GM21737 (cell line): ENCODE data around the gene ZC3H10.
"Not testable (repeated sequence)": the region's sequence is repeated elsewhere in the genome, so short reads cannot be mapped to it uniquely, and the experiment has no call there.

Experiments
- ATAC-seq: cut with Tn5 transposase; IDR thresholded peaks from one replicate; pipeline ENCODE4 v1.9.1; 2021; ENCODE audit warnings: mild to moderate bottlenecking, moderate library complexity; ENCODE audit not compliant: unreplicated experiment

ZC3H10 gene

DNA sequence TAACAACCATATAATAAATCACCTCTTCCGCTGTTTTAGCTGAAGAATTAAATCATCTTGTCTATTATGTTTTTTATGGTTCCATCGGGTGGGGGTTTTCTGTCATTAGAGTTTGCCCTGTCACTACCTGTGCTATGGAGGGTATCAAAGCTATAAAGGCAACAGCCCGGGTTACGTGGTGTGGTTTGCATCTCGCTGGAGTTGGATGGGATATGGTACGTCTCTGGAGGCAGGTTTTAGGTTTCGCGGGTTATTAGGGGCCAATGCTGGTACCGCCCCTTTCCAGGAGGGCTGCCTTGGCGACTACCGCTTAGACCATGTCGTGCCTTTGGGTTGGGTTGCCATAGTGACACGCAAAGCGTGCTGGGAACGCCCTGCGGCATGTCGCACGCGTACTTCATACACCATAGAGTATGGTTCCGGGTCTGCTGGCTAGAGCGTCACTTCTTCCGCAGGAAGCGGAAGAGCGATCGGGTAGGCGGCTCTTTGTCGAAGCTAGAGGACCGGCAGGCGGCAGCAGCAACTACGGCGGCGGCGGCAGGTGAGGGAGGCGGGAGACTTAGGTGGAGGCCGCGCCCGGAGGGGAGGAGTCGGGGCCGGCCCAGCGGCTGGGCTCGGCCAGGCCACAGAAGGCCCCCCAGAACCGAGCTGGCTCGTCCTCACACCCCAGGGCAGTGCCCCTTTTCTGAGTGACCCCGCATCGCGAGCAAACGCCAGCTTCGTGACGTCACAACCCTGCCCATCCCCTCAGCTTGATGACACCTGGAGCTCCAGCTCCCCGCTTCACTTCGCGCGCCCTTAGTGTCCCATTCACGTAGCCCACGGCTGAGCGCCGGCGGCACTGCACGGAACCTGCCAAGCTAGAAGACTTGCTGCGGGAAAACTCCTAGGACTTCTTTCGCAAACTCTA, at the start of gene ZC3H10:
ZC3H10 (plus strand) TSS at position 489 of the 910 bp plus-strand sequence. CDS start 2,297 bp downstream, outside the sequence.
- peak; percentile 82 for ATAC-seq

GRCh38 chr12:56071648-56072047, 46.4 kb upstream of the ZC3H10 start:
- ATAC-seq, result no peak

DNA sequence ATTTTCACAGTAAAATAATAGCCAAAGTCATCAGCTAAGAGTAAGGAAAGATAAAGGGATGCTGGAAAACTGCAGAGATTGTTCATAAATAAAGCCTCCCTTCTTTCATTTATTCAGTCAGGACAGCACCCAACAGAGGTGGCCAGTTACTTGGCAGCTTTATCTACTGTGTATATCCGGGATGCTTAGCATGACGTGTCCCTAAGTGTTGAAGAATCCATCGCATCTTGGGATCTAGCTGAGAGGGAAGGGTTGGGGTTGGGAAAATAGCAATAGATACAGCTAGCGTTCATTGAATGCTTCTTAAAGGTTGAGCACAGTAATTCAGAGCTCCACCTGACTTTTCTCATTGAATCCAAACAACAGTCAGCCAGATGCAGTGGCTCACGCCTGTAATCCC, 43.7 kb upstream of the ZC3H10 start:
- ATAC-seq, result no peak

DNA sequence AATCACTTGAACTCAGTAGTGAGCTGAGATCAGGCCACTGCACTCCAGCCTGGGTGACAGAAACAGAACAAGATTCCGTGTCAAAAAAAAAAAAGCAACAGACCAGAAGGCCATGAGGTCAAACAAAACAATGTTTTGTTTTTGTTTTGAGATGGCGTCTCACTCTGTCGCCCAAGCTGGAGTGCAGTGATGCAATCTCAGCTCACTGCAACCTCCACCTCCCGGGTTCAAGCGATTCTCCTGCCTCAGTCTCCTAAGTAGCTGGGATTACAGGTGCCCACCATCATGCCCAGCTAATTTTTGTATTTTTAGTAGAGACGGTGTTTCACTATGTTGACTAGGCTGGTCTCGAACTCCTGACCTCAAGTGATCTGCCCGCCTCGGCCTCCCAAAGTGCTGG, 40.1 kb upstream of the ZC3H10 start:
- not testable (repeated sequence) for ATAC-seq

GRCh38 chr12:56078427-56078826, 39.6 kb upstream of the ZC3H10 start:
- ATAC-seq, result no peak

DNA sequence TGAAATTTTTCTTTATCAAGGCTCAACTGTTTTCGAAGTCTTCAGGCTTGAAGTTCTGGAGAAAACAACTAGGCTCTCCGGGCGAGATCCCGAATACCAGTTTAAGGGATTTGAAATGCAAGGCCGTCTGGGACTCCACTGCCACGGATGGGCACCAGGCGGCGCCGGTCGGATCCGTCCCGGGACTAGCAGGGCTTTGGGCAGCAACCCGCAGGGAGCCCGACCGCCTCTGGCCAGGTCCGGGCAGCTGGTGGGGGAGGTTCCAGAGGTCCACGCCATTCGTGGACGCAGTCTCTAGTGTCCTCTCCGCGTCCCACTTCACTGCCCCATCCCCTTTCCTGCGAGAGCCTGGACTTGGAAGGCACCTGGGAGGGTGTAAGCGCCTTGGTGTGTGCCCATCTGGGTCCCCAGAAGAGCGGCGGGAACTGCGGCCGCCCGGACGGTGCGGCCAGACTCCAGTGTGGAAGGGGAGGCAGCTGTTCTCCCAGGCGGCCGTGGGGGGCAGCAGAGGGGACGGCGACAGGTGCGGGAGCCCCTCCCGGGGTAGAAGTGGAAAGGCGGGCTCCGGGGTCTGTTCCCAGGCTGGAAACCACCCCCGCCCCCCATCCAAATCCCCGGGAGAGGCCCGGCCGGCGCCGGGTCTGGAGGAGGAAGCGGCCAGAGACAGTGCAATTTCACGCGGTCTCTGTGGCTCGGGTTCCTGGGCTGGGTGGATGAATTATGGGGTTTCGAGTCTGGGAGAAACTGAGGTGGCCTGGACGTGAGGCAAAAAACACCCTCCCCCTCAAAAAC, 38.9 kb upstream of the ZC3H10 start:
- ATAC-seq, result peak; percentile 64

- ATAC-seq, result peak; percentile 21
Observed at GRCh38 chr12:56079723-56080555, 38.1 kb upstream of the ZC3H10 start, which contains the start of gene ERBB3. Gene ERBB3 (plus strand): TSS chr12:56080165. CDS start chr12:56080301, 136 bp downstream.

DNA sequence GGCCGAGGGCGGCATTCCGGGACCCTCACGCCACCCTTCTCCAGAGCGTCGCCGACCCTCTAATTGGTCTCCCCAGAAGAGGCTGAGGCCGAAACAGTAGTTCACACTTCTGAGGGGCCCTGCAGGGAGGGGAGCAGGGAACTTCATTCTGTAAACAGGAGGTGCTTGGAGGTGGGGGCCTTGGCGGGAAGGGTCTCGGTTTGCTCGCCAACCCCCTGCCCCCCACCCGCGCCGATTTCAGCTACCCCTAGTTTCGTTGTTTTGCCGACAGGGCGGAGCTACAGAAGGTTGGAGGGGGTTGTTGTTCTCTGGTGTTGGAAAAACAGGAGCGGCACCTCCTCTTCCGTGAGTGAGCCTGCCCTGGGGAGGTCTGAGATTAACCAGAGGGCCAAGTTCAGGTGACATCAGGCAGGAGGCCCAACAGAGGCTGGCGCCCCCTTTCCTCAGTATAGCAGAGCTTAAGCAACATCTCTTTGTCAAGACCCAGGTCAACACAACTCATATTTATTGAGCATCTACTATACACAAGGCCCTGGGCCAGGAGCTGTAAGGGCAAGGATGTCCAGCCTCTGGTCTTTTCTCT, 37.4 kb upstream of the ZC3H10 start:
- no peak for ATAC-seq

DNA sequence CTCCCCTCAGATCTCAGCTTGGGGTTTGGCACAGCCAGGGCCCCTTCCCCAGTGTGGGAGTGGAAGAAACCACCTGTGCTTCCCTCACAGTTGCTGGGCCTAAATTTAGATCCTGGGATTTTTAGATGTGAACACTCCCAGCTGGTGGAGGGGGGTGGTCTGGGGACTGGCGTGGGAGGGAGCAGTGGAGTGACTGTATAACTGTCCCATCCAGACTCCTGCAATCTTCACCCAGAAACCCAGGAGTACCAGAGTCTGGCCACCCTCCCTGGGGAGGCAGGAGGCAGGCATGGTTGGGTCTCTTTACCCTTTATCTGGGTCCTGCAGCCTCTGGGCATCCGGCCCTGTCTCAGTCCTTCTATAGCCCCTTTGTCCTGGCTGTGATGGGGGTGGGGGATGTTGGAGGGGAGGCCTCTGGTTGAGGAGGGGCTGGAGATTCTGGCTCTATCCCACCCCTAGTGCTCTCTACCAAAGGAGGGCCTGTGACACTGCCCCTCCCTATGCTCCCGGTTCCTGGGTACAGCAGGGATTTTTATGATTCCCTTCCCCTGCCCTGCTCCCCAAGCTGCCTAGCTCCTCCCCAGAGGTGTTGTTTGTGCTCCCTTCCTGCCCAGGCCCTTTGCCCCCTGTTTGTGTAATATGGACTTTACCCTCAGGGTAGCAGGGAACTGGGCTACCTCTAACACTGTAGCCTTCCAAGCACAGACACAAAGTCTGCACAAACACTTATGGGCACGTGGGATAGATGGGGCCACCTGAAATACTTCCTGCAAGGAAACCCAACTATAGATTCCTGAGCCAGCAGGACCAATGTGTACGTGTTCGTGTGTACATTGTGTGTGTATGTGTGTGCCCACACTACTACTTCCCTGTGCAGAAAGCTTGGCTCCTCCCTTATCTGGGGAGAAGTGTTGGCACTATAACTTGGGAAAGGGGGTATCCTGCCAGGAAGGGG, 36.4 kb upstream of the ZC3H10 start:
- ATAC-seq, result no peak

DNA sequence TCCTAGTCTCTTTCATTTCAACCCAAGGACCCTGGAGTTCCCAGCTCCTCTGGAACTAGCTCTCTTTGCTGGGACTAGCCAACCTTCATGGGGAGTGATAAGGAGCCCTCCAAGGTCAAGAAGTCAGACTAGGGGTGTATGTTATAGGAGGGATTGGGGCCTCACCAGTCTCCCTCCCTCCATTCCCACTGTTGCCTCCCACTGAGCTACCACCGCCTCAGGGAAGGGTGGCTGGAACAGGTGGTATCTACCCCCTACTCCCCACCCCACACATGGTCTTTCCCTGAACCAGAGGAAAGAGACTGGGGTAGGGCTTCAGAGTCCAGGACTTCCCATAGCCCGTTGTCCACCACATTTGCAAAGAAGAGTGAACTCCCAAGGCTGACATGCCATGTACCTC, 35.7 kb upstream of the ZC3H10 start:
- ATAC-seq, result no peak

DNA sequence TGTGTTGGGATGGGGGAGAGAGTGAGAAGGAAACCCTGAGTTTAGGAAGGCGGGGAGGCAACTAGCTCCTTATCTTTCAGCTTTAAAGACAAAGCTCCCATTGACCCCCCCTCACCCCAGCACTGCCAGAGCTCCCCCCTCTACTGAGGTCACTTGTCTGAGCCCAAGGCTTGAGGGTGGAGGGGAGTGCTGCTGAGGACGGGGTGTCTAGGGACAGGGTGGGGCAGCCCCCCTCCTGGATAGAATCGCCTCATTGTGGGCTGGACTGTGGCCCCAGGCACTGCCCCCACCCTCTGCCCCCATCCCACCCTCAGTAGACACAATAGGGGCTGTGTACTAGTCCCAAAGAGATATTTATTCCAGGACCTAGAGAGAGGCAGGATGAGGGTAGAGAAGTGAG, 35.1 kb upstream of the ZC3H10 start:
- no peak for ATAC-seq

GRCh38 chr12:56084958-56085543, 33.0 kb upstream of the ZC3H10 start:
- ATAC-seq, result no peak

DNA sequence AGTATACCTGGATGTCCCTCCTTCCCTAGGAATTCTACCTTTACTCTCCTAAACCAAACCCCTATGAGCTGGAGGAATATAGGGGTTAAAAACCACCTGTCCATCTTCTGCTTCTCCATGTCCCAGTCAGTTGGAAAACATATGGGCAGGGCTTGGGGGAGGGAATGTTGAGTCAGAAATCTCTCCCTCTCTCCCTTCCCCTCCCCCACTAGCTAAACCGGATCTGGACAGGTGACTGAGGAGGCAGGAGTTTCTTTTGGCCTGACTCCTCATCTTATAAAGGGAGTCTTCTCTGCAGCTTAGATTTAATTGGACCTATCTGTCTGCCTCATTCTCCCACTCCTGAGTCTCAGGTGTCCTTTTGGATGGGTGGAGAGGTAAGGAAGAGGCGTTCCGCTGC, 32.0 kb upstream of the ZC3H10 start:
- no peak for ATAC-seq

DNA sequence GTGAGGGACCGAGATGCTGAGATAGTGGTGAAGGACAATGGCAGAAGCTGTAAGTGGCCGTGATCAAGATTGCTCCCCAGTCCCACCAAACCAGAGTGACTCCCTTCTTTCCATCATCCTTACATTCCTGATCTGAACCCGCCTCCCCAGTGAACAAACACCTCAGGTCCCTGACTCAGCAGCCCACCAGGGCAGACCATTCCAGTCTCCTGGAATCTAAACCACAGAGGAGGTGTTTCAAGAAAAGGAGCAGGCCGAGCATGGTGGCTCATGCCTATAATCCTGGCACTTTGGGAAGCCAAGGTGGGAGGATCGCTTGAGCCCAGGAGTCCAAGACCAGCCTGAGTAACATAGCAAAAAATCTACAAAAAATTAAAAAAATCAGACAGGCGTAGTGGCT, 31.5 kb upstream of the ZC3H10 start:
- no peak for ATAC-seq

- no peak for ATAC-seq
Observed at GRCh38 chr12:56087220-56087619, 30.8 kb upstream of the ZC3H10 start.

DNA sequence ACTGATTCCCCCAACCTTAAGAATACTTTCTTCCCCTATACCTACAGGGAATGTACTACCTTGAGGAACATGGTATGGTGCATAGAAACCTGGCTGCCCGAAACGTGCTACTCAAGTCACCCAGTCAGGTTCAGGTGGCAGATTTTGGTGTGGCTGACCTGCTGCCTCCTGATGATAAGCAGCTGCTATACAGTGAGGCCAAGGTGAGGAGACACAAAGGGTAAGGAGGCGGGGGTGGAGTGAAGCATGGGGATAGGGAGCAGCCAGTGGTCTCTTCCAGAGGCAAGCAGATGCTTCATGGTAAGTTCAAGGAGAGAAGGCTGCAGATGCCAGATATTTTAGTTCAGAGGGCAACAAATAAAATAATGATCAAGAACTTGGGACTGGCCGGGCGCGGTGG, 20.3 kb upstream of the ZC3H10 start:
- no peak for ATAC-seq

- no peak for ATAC-seq
Observed at GRCh38 chr12:56098592-56098991, 19.5 kb upstream of the ZC3H10 start.

DNA sequence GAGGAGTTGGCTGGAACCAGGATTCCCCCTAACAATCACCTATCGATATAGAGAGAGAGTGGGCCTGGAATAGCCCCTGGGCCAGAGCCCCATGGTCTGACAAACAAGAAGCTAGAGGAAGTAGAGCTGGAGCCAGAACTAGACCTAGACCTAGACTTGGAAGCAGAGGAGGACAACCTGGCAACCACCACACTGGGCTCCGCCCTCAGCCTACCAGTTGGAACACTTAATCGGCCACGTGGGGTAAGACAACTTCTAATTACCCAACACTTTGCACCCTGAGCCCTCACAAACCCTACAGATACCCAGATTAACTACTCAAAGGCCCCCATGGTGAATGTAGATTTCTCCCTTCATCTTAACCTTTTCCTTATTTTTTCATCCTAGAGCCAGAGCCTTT, 18.3 kb upstream of the ZC3H10 start:
- ATAC-seq, result no peak

GRCh38 chr12:56101045-56101444, 17.0 kb upstream of the ZC3H10 start:
- no peak for ATAC-seq
